Stomach smooth muscle (tissue), 2 donors: ENCODE data around the gene TTC28.
"Not testable (repeated sequence)": the region's sequence is repeated elsewhere in the genome, so short reads cannot be mapped to it uniquely, and the experiment has no call there.

Source experiments
- H3K27ac ChIP-seq: one replicate; pipeline ENCODE4 v1.7.0; 2013; ENCODE audit warnings: mild to moderate bottlenecking, low read length, inconsistent platforms
- H3K27me3 ChIP-seq, 2 donors: one replicate each; pipeline ENCODE4 v1.7.0; 2013; ENCODE audit warnings: low read length in 2 of 2; ENCODE audit not compliant: insufficient read depth in 2 of 2, control insufficient read depth in 1 of 2
- H3K36me3 ChIP-seq, 2 donors: one replicate each; pipeline ENCODE4 v1.7.0; 2013; ENCODE audit warnings: low read length in 2 of 2; ENCODE audit not compliant: control insufficient read depth in 2 of 2, insufficient read depth in 2 of 2
- H3K4me1 ChIP-seq: one replicate; pipeline ENCODE4 v1.7.0; 2013; ENCODE audit warnings: low read length; ENCODE audit not compliant: control insufficient read depth, insufficient read depth
- H3K4me3 ChIP-seq, 2 donors: one replicate each; pipeline ENCODE4 v1.7.0; 2013; ENCODE audit warnings: low read length in 2 of 2
- H3K9ac ChIP-seq, 2 donors: one replicate each; pipeline ENCODE4 v1.7.0; 2013; ENCODE audit warnings: low read length in 2 of 2, mild to moderate bottlenecking in 1 of 2
- H3K9me3 ChIP-seq, 2 donors: one replicate each; pipeline ENCODE4 v1.7.0; 2013; ENCODE audit warnings: low read length in 2 of 2; ENCODE audit not compliant: control insufficient read depth in 2 of 2
- donor health status: healthy.
- donor health status: Pancreatic carcinoma.

The TTC28 gene

DNA sequence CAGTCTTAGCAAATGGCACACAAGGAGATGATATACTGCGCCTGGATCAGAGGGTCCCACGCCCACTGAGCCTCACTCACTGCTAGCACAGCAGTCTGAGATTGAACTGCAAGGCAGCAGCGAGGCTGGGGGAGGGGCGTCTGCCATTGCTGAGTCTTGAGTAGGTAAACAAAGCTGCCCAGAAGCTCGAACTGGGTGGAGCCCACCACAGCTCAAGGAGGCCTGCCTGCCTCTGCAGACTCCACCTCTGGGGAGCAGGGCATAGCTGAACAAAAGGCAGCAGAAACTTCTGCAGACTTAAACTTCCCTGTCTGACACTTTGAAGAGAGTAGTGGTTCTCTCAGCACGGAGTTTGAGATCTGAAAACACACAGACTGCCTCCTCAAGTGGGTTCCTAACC lies 470.2 kb downstream of the TTC28 start:
- not testable (repeated sequence) for H3K4me3 ChIP-seq, H3K9ac ChIP-seq, H3K36me3 ChIP-seq, H3K4me1 ChIP-seq, H3K27ac ChIP-seq, H3K9me3 ChIP-seq, H3K27me3 ChIP-seq

DNA sequence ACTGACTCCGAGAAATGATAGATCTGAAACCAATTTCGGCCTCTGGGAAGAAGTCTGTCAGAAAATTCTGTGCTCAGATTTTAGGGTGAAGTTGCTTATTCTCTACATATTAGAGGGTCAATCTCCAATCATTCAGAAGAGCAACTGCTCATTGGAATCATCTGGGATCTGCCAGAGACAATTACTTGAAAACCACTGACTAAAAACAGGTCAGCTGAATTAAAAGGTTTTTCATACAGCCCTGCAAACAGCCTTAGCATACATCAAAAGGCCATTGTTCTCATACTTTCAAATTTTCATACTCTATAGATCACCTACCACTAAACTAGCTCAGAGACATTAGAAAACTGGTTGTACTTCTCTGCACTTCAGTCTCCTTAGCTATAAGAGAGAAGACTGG lies 470.9 kb downstream of the TTC28 start:
- Histone ChIP-seq H3K36me3 (no peaks in the 10 kb centered on the region), H3K4me1 (no peaks in the 10 kb centered on the region), H3K27ac (no peak overlapping the region), H3K9me3 (no peaks in the 10 kb centered on the region), H3K9ac (no peak overlapping the region), H3K27me3 (no peaks in the 10 kb centered on the region), H3K4me3 (no peak overlapping the region)

- Histone ChIP-seq H3K9ac (no peak overlapping the region), H3K4me1 (no peaks in the 10 kb centered on the region), H3K4me3 (no peak overlapping the region), H3K36me3 (no peaks in the 10 kb centered on the region), H3K27ac (no peak overlapping the region), H3K27me3 (no peaks in the 10 kb centered on the region), H3K9me3 (no peaks in the 10 kb centered on the region)
Observed at GRCh38 chr22:28208036-28208435, 471.6 kb downstream of the TTC28 start.

DNA sequence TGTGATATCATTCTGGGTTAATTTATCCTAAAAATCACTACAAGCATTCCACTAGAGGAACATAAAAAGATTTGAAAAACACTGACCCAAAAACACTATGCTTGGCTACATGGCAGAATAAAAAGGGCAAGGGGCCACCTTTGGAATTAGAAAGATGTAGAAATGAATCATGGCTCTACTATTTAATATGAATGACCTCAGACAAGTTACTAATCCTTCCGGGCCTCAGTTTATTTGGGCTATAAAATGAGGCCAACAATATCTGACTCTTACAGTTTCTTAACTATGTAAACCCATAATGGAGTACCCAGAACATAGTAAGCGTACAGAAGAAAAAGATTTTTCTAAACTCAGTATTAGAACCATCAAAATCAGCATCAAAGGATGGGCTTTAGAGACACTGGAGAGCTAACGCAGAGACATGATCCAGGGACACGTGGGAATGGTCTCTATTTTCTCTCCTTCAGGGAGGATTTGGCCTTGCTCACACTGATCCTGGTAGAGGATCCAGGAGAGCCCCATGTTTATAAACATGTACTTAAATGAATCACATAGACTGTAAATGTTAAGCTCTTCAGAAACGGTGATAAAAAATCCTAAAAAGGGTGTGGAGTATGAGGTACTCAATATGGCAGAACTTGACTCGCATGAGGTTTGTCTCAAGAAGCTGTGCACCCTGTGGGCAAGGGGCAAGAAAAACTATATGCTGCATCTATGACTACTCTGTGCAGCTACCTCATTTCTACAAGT lies 472.2 kb downstream of the TTC28 start:
- Histone ChIP-seq H3K9me3 (no peaks in the 10 kb centered on the region), H3K9ac (no peak overlapping the region), H3K27ac (no peak overlapping the region), H3K36me3 (no peaks in the 10 kb centered on the region), H3K4me1 (no peaks in the 10 kb centered on the region), H3K4me3 (no peak overlapping the region), H3K27me3 (no peaks in the 10 kb centered on the region)

GRCh38 chr22:28205926-28206325 lies 473.7 kb downstream of the TTC28 start:
- no peaks in the 10 kb centered on the region for H3K4me1 ChIP-seq
- no peaks in the 10 kb centered on the region for H3K27me3 ChIP-seq
- H3K27ac ChIP-seq: no peak overlapping the region
- H3K4me3 ChIP-seq: no peak overlapping the region
- no peaks in the 10 kb centered on the region for H3K36me3 ChIP-seq
- no peaks in the 10 kb centered on the region for H3K9me3 ChIP-seq
- no peak overlapping the region for H3K9ac ChIP-seq

DNA sequence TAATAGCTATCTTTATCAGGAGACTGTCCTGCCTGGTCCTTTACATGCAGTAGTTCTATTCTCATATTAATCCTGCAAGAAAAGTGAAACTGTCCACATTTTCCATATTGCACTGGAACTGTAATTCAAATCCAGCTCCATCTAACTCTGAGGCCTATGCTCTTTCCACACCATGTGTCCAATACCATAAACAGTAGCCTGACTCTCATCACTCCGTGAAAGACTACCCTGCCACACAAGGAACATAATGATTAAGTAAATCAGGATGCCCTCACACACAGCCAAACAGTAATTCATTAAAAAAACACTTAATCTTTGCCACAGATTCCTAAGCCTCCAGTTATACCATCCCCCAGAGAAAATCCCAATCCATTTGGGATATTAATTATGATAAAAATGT lies 475.3 kb downstream of the TTC28 start:
- no peaks in the 10 kb centered on the region for H3K9me3 ChIP-seq
- no peak overlapping the region for H3K27ac ChIP-seq
- no peaks in the 10 kb centered on the region for H3K27me3 ChIP-seq
- no peaks in the 10 kb centered on the region for H3K36me3 ChIP-seq
- H3K4me1 ChIP-seq: no peaks in the 10 kb centered on the region
- no peak overlapping the region for H3K4me3 ChIP-seq
- no peak overlapping the region for H3K9ac ChIP-seq

- no peak overlapping the region for H3K4me3 ChIP-seq
- no peak overlapping the region for H3K27ac ChIP-seq
- no peak overlapping the region for H3K9ac ChIP-seq
- no peaks in the 10 kb centered on the region for H3K4me1 ChIP-seq
- H3K36me3 ChIP-seq: no peaks in the 10 kb centered on the region
- H3K27me3 ChIP-seq: no peaks in the 10 kb centered on the region
- no peaks in the 10 kb centered on the region for H3K9me3 ChIP-seq
Observed at GRCh38 chr22:28203286-28203685, 476.4 kb downstream of the TTC28 start.

DNA sequence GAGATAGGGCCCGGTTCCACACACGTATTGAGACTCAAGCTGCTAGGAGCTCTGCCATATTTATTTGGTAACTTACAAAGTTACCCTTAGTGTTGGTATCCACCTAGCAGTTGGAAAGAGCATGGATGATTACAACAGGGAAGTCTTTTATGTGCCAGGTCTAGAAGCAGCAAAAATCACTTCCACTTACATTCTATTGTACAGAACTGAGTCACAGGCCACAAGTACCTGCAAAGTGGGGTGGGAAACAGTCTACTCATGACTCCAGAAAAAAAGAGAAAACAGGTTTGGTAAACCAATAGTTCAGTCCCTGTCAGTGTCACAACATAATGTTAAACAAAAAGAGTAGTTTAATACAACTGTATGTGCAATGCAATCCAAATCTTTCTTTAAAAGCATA lies 480.9 kb downstream of the TTC28 start:
- H3K36me3 ChIP-seq: no peaks in the 10 kb centered on the region
- no peaks in the 10 kb centered on the region for H3K4me1 ChIP-seq
- no peaks in the 10 kb centered on the region for H3K27me3 ChIP-seq
- H3K4me3 ChIP-seq: no peak overlapping the region
- H3K27ac ChIP-seq: no peak overlapping the region
- no peaks in the 10 kb centered on the region for H3K9me3 ChIP-seq
- no peak overlapping the region for H3K9ac ChIP-seq

GRCh38 chr22:28191571-28191970 lies 488.1 kb downstream of the TTC28 start:
- not testable (repeated sequence) for H3K9me3 ChIP-seq, H3K4me3 ChIP-seq, H3K27me3 ChIP-seq, H3K9ac ChIP-seq, H3K27ac ChIP-seq, H3K36me3 ChIP-seq, H3K4me1 ChIP-seq

DNA sequence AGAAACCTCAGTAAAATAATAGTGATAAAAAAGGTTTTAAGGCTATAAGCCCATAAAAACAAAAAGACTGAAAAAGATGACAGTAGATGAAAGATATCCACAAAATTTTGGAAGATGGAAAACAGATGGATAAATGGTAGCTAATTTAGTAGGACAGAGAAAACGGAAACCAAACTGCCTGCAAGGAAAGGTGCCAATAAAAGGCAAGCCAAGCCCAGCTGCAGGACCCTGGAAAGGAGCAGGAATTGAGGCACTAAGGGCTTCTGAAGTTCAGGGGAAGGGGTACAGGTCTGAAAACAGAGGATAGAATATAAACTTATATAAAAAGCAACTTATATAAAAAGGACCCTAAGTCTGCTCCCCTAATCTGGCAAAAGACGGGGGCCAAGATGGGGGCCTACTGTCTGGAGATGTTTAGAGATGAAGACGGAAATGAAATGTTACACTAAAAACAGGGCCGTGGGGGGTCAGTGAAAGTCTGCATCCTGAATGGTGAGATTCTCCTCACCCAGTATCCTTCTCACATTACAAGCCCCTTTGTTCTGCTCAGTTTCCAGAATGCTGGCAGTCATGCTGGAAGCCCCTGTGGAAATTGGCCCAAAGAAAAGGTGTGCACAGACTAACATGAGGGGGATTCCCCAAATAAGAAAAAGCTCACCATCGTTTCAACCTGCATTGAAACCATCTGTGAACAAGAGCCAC lies 491.3 kb downstream of the TTC28 start:
- H3K36me3 ChIP-seq: no peaks in the 10 kb centered on the region
- no peak overlapping the region for H3K27ac ChIP-seq
- H3K9ac ChIP-seq: no peak overlapping the region
- H3K9me3 ChIP-seq: no peaks in the 10 kb centered on the region
- no peaks in the 10 kb centered on the region for H3K27me3 ChIP-seq
- no peak overlapping the region for H3K4me3 ChIP-seq
- H3K4me1 ChIP-seq: no peaks in the 10 kb centered on the region

DNA sequence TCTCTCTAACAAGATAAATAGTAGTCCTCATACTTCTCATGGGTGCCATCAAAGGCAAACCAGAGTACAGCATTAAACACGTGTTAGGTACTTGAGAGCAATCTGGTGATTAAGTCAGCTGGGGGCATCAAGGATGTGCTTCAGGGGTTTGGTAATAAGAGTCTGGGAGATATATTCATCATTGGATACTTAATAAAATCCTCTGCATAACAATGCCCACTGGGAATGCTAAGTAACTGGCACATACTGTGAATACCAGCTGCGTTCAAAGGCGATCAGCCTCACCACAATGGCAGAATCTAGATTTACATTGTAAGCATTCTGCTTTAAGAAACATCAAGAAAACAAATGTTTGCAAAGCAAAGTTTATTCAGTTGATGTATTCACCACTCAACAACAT lies 492.0 kb downstream of the TTC28 start:
- Histone ChIP-seq H3K27me3 (no peaks in the 10 kb centered on the region), H3K27ac (no peak overlapping the region), H3K9me3 (no peaks in the 10 kb centered on the region), H3K9ac (no peak overlapping the region), H3K4me3 (no peak overlapping the region), H3K4me1 (no peaks in the 10 kb centered on the region), H3K36me3 (no peaks in the 10 kb centered on the region)
